ENCODE results near the gene PDE6A.
A peak's percentile ranks its signal among the peaks of the same experiment; 100 is the strongest.

PDE6A gene

GRCh38 chr5:149831492-149831891 lies 113.1 kb downstream of the PDE6A start:
- no peak for TF ChIP-seq CTCF (IDR thresholded peaks at IDR 0.05; ENCODE audit: low read depth, low read length)
- no peak for DNase-seq (ENCODE audit: extremely low read depth, low read depth)

GRCh38 chr5:149830579-149830978 lies 114.0 kb downstream of the PDE6A start:
- DNase-seq (ENCODE audit: extremely low read depth, low read depth): no peak
- no peak for TF ChIP-seq CTCF (IDR thresholded peaks at IDR 0.05; ENCODE audit: low read depth, low read length)

GRCh38 chr5:149829954-149830353 lies 114.6 kb downstream of the PDE6A start:
- no peak for DNase-seq (ENCODE audit: extremely low read depth, low read depth)
- peak; percentile 5 for TF ChIP-seq CTCF (IDR thresholded peaks at IDR 0.05; ENCODE audit: low read depth, low read length)

GRCh38 chr5:149828161-149829011 lies 116.2 kb downstream of the PDE6A start:
- peak; percentile 89 for TF ChIP-seq CTCF (IDR thresholded peaks at IDR 0.05; ENCODE audit: low read depth, low read length)
- peak; percentile 82 for DNase-seq (ENCODE audit: extremely low read depth, low read depth)

- TF ChIP-seq CTCF (IDR thresholded peaks at IDR 0.05; ENCODE audit: low read depth, low read length): no peak
- no peak for DNase-seq (ENCODE audit: extremely low read depth, low read depth)
Measured at GRCh38 chr5:149827546-149827945, 117.0 kb downstream of the PDE6A start.

- DNase-seq (ENCODE audit: extremely low read depth, low read depth): no peak
- no peak for TF ChIP-seq CTCF (IDR thresholded peaks at IDR 0.05; ENCODE audit: low read depth, low read length)
Measured at GRCh38 chr5:149827086-149827485, 117.5 kb downstream of the PDE6A start.

GRCh38 chr5:149826574-149826973 lies 118.0 kb downstream of the PDE6A start:
- no peak for TF ChIP-seq CTCF (IDR thresholded peaks at IDR 0.05; ENCODE audit: low read depth, low read length)
- no peak for DNase-seq (ENCODE audit: extremely low read depth, low read depth)

Data from AG09319 (cell line).